ENCODE measurements around the gene VSX1.
A peak's percentile ranks its signal among the peaks of the same experiment; 100 is the strongest.

VSX1 gene

DNA sequence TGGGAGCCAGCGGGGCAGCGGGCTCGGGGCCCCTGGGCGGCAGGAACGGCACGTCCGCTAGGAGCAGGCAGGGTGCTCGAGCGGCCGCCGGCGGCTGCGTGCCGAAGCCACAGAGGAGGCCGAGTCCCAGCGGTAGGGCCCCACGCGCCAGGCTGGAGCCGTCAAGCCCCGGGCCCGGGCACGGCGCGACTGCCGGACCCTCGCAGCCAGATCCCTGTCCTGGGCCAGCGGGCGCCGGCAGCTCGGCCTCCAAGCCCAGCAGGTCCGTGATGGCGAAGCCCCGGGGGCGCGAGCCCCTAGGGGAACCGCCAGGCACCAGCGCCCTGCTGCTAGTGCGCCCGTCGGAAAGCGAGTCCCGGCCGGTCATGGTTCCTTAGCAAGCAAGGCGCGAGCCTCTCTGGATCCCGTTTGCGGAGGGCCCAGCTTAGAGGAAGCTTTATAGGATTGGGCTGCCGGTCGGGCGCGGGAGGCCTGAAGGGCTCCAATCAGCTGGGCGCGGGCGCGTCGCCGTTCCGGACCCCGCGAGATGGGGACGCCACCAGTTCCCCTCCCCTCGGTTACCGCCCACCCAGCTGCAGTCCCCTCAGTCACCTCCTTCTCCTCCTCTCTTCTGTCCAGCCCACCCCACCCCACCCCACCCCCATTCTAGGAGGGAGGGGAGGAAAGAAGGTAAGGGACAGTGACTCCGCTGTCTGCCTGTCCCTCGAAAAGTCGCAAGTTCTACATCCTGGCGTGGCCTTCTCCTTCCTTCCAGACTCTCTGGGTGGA, at the start of gene VSX1:
Gene VSX1 (minus strand): TSS at position 412 of the 768 bp plus-strand sequence. CDS start 45 bp downstream, at position 367.
- DNase-seq: no peak

DNA sequence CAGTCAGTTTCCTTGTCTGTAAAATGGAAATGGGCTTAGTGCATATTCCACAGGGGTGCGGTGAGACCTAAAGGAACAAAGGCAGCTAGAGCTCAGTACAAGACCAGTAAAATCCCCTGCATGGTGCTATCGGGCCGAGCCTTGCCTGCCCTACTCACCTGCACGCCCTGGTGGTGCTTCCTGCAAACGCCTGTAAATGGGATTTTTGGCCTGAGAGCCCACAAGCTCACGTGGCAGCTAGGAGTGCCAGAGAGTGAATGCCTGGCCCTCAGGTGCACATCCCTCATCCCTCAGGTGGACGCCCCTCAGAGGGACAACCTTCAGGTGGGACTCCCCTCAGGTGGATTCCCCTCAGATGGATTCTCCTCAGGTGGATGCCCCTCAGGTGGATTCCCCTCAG, 48.0 kb upstream of the VSX1 start:
- no peak for DNase-seq

GRCh38 chr20:25129428-25129827, 47.5 kb upstream of the VSX1 start:
- no peak for DNase-seq

GRCh38 chr20:25128649-25129048, 46.7 kb upstream of the VSX1 start:
- DNase-seq: no peak

DNA sequence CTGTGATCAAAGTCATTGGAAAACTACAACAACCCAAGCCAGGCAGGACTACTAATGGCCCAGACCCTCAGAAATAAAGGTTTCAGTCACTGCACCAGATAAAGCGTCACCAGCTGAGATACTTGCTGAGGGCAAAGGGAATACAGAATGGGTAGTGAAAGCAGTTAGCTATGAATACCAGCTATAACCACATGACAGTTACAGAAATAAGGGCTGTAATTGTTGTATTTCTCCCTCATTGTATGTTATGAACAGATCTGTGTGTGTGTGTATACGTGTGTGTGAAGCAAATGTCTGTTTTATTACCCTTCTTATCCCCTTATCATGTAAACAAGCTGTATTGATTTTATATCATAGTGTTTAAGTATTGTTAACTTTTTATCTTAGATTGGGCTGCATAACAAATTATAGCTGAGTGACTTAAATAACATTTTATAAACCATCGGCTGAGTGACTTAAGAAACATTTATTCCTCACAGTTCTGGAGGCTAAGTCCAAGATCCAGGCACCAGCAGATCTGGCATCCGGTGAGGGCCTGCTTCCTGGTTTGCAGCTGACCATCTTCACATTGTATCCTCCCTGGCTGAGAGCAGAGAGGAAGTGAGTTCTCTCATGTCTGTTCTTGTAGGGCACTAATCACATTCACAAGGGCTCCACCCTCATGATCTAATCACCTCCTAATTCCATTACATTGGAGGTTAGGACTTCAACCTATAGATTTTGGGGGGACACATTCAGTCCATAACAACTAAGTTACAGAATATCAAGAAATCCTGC, 46.0 kb upstream of the VSX1 start:
- no peak for DNase-seq

- DNase-seq: no peak
These were observed 44.5 kb upstream of the VSX1 start for GRCh38 chr20:25126204-25127029.

GRCh38 chr20:25125636-25126035, 43.7 kb upstream of the VSX1 start:
- no peak for DNase-seq

DNA sequence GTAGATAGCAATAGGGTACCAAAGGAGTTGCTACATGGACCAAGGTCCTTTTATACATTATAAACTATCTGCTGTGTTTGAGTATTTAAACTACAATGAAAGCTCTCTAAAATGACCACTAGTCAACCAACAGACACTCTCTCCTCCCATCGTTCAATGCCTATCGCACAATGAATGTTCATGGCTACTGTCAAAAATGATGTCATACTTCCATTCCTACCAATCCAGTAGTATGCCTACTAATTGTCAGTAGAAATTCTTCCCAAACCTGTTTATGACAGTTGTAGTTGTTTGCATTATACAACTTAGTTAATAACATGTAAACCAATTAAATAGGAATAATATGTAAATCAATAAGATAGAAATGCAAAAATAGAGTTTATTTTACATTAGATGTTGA, 39.0 kb upstream of the VSX1 start:
- DNase-seq: no peak

DNA sequence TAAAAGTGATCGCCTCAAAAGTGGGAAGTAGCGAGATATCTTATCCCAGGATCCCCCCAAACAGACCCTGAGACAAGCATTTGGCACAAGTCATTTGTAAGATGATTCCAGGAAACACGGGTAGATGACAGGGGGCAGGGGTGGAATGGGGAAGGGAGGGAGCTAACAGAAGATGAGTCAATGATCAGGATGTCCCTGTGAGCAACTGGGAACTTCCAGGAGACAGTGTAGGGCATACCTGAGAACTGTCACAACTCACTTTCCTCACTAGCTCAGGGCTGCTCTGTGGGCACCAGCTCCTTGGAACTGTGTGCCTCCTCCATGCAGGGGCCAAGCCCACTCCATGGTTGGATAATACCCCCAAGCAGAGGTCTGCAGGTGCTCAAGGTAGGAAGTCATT, 38.5 kb upstream of the VSX1 start:
- no peak for DNase-seq

GRCh38 chr20:25118529-25118928, 36.6 kb upstream of the VSX1 start:
- no peak for DNase-seq

DNA sequence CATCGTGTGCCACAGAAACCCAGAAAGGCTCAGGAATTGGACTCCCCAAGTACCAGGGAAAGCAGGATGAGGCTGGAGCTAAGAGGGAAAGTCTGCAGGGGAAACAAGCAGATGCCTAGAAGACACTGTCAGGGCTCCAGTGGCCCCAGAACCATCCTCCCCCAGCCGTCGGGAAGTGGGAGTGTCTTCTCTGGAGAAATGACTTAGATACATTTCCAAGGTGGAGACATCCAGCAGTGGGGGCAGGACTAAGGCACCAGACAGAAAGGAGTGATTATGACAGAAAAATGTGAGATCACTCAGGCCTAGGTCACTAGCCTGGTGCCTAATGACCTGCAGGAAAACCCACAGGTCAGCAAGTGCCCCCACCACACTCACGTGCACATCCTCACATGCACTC, 36.0 kb upstream of the VSX1 start:
- no peak for DNase-seq

GRCh38 chr20:25116739-25117458, 35.0 kb upstream of the VSX1 start:
- peak; percentile 20 to 44 (median 21) for DNase-seq

DNA sequence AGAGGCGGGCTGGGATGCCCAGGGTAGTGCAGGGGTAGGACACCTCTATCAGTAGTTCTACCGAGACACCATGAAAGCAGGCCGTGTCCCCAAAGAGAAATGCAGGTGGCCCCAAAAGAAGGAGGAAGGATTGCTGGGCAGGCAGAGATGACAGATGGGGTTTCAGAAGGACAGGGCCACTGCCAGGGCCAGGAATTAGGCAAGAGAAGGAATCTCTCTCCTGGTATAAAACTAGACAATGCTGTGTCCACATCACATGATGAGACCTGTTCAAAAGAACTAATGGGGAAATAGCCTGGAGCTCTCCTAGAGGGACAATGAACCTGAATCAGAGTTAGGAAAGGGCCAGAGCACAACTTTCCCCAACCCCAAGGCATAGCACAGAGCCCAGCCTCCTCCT, 21.6 kb upstream of the VSX1 start:
- DNase-seq: no peak

DNA sequence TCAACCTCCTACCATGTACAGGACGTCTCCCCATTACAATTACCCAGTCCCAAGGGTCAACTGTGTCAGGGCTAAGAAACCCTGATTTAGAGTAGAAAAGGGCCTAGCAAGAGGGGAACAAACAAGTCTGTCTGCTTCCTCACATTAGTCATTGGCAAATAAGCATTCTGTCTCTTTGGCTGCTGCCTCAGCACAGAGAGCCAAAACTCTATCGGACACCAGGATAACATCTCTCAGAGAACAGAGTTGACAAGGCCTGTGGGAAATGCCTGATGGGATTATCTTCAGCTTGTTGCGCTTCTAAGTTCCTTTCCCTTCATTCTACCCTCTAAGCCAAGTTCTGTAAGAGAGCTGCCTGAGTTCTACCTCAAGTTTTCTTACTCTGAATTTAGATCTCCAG, 19.0 kb upstream of the VSX1 start:
- no peak for DNase-seq

DNA sequence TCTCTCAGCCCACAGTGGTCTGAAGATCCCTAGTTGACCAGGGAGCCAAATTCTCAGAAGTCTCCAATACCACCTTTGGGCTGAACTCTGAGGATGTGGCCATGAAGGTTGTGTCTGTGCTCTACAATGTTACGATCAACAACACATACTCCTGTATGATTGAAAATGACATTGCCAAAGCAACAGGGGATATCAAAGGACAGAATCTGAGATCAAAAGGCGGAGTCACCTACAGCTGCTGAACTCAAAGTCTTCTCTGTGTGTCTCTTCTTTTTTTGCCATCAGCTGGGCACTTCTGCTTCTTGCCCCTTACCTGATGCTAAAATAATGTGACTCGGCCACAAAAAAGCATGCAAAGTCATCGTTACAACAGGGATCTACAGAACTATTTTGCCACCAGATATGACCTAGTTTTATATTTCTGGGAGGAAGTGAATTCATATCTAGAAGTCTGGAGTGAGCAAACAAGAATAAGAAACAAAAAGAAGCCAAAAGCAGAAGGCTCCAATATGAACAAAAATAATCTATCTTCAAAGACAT, 17.7 kb upstream of the VSX1 start:
- no peak for DNase-seq

GRCh38 chr20:25097498-25097897, 15.6 kb upstream of the VSX1 start:
- DNase-seq: no peak

DNA sequence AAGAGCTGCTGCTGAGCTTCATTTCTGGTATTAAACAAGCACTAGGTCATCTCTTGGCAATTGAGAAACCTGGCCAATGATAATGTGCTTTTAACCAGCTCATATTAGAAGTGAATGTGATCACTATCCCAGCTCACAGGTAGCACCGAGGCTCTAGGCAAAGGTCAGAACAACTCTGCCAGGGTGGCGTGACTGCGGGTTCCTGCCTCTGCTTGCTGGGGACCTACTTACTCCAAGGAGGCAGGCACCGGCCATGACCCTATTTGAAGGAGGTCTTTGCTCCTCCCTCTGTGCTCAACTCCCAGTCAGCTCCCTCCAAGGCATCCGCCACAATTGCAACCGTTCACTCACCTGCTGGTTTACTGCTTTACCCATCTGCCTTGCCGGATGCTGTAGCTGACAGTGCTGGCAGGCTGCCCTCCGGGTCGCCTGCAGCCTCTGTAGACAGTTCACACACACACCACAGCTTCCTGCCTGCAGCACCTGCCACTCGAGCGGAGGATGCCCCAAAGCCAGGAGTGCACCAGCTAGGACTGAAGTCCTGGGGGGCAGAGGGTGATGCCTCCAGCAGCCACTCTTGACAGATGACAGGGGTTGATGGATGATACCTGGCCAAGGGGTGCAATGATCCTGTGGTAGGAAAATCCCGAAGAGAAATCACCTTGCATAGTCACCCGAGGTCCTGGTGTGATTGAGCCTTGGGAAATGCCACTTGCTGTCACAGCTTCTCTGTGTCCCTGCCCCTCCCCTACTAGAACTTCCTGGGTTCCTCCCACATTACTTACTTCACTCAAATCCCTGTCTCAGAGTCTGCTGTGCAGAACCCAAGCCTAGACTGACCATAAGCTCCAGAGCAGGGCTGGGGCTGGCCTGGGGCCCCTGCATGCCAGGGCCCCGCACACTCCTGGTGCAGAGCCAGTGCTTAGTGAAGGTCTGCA, 8.8 kb upstream of the VSX1 start:
- DNase-seq: peak in 2 of 3 donors; percentile 18 to 50

DNA sequence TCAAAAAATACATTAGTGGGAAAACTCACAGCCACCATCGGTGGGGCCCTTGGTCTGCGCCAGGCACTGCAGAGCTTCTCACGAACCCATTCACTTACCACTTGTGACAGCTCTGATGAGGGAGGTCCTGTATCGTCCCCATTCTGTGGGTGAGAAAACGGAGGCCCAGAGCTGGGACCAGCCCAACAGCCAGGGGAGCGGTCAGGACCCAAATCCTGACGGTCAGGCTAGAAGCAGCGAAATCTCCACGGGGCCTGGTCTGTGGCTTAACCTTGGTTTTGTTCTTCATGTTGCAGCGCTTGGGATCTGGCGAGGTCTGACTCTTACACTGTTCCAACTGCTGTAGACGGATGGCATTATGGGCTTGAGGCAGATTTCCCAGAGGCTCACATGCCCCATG, 7.7 kb upstream of the VSX1 start:
- DNase-seq: no peak

DNA sequence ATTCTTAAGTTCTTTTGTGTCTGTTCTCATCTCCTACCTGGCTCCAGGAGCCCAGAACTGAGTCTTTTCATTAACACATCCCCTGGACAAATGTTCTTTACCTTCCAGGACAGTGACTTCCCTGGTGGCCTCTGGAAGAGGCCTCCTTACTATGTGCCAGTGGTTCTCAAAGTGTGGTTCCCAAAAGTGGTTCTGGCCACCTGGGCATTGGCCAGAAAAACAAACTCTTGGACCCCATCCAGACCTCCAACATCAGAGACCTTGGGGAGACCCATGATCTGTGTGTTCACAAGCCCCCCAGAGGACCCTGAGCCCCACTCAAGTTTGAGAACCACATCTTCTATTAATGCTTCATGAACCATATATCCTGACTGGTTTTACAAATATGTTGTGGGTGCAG, 7.2 kb upstream of the VSX1 start:
- no peak for DNase-seq

GRCh38 chr20:25088267-25088666, 6.3 kb upstream of the VSX1 start:
- DNase-seq: no peak

DNA sequence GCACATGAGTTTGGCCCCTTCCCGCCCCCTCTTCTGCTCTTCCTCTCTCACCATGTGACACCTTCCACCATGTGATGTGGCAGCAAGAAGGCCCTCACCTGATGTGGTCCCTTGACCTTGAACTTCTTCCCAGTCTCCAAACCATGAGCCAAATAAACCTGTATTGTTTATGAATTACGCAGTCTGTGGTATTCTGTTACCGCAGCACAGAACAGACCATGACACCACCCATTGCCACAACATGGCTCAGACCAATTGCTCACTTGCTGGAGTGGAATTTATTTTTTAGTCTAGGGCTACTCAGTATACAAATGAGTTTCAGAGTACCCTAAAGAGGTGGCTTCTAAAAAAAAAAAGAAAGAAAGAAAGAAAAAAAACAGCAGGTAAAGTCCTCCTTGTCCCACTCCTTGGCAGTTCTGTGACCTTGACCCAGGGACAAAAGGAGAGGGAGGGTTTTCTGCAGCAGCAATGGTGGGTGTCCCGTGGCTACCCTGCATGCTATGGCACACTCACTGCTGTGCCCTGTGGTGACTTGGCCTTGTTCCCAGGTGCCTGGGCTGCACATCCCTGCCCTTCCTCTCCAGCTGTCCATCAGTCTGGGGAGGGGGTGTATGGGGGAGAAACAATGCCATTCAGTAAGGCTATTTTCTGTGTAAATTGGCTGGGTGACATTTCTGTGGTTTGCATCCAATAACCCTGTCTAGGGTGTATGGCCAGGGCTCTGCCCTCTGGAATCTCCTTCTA, 5.4 kb upstream of the VSX1 start:
- DNase-seq: no peak

All from suppressor macrophage treated with lipopolysaccharide for 1 hour (primary cell).